Measurements from ENCODE around the gene CMKLR1. TPM values are rescaled to one million over a fixed set of nuclear protein-coding genes. Genes with fewer than 3 reads are reported as not detected.

CMKLR1 gene
- total RNA-seq, 1 donor from 2014 or later, result 0.57 TPM

GRCh38 chr12:108254030-108254429 is 85.1 kb downstream of the CMKLR1 start:
- no peaks in the 10 kb centered on the region for H3K27me3 ChIP-seq (ENCODE audit: insufficient read depth, low read length)
- H3K9me3 ChIP-seq (ENCODE audit: insufficient read depth, low read depth, low read length), result no peaks in the 10 kb centered on the region
- H3K79me2 ChIP-seq (ENCODE audit: insufficient read depth, low read length), result no peaks in the 10 kb centered on the region
- no peaks in the 10 kb centered on the region for H4K20me1 ChIP-seq (ENCODE audit: insufficient read depth, low read length)
- H3K9ac ChIP-seq (ENCODE audit: low read length), result no peak overlapping the region
- DNase-seq (ENCODE audit: low read depth) (no peak), FAIRE-seq (no peak)
- no peaks in the 10 kb centered on the region for H3K4me1 Mint-ChIP-seq (ENCODE audit: low read depth, unreplicated experiment)
- no peak overlapping the region for H2AFZ ChIP-seq (ENCODE audit: low read depth, low read length)
- no peaks in the 10 kb centered on the region for H3K36me3 ChIP-seq (ENCODE audit: insufficient read depth, low read length)
- H3K27ac Mint-ChIP-seq (ENCODE audit: unreplicated experiment), result no peak overlapping the region
- H3K4me1 ChIP-seq (ENCODE audit: insufficient read depth, low read length), result no peaks in the 10 kb centered on the region
- H3K27ac ChIP-seq (ENCODE audit: low read depth, low read length), result no peak overlapping the region
- H3K4me2 ChIP-seq (ENCODE audit: low read length), result no peak overlapping the region
- H3K36me3 Mint-ChIP-seq (ENCODE audit: low read depth, unreplicated experiment), result no peaks in the 10 kb centered on the region
- peaks cover 35% of the 10 kb centered on the region for H3K27me3 Mint-ChIP-seq (ENCODE audit: low read depth, unreplicated experiment)
- TF ChIP-seq EZH2 (IDR thresholded peaks at IDR 0.05; ENCODE audit: insufficient read depth, low read length) (no peak), CTCF (IDR thresholded peaks at IDR 0.05; ENCODE audit: insufficient read depth, low read depth, low read length) (no peak)
- no peaks in the 10 kb centered on the region for H3K9me3 Mint-ChIP-seq (ENCODE audit: unreplicated experiment)
- no peak overlapping the region for H3K4me3 ChIP-seq (ENCODE audit: insufficient read depth, low read depth, low read length)
- H3K4me3 Mint-ChIP-seq (ENCODE audit: unreplicated experiment), result no peak overlapping the region

- H3K9me3 Mint-ChIP-seq (ENCODE audit: unreplicated experiment), result no peaks in the 10 kb centered on the region
- Histone ChIP-seq H3K36me3 (ENCODE audit: insufficient read depth, low read length) (no peaks in the 10 kb centered on the region), H2AFZ (ENCODE audit: low read depth, low read length) (no peak overlapping the region), H3K4me2 (ENCODE audit: low read length) (no peak overlapping the region), H3K9me3 (ENCODE audit: insufficient read depth, low read depth, low read length) (no peaks in the 10 kb centered on the region), H3K4me1 (ENCODE audit: insufficient read depth, low read length) (no peaks in the 10 kb centered on the region), H3K4me3 (ENCODE audit: insufficient read depth, low read depth, low read length) (no peak overlapping the region), H4K20me1 (ENCODE audit: insufficient read depth, low read length) (no peaks in the 10 kb centered on the region), H3K27me3 (ENCODE audit: insufficient read depth, low read length) (no peaks in the 10 kb centered on the region), H3K79me2 (ENCODE audit: insufficient read depth, low read length) (no peaks in the 10 kb centered on the region), H3K9ac (ENCODE audit: low read length) (no peak overlapping the region), H3K27ac (ENCODE audit: low read depth, low read length) (no peak overlapping the region)
- no peak overlapping the region for H3K4me3 Mint-ChIP-seq (ENCODE audit: unreplicated experiment)
- H3K4me1 Mint-ChIP-seq (ENCODE audit: low read depth, unreplicated experiment), result no peaks in the 10 kb centered on the region
- H3K27ac Mint-ChIP-seq (ENCODE audit: unreplicated experiment), result no peak overlapping the region
- H3K27me3 Mint-ChIP-seq (ENCODE audit: low read depth, unreplicated experiment), result peaks cover 37% of the 10 kb centered on the region
- FAIRE-seq (no peak), DNase-seq (ENCODE audit: low read depth) (no peak)
- no peaks in the 10 kb centered on the region for H3K36me3 Mint-ChIP-seq (ENCODE audit: low read depth, unreplicated experiment)
- no peak for TF ChIP-seq CTCF (IDR thresholded peaks at IDR 0.05; ENCODE audit: insufficient read depth, low read depth, low read length)
- no peak for TF ChIP-seq EZH2 (IDR thresholded peaks at IDR 0.05; ENCODE audit: insufficient read depth, low read length)
Measured at GRCh38 chr12:108253540-108253939, 85.6 kb downstream of the CMKLR1 start.

GRCh38 chr12:108252523-108252922 is 86.6 kb downstream of the CMKLR1 start:
- Histone ChIP-seq H2AFZ (ENCODE audit: low read depth, low read length) (no peak overlapping the region), H3K27ac (ENCODE audit: low read depth, low read length) (no peak overlapping the region), H3K4me3 (ENCODE audit: insufficient read depth, low read depth, low read length) (no peak overlapping the region), H3K9ac (ENCODE audit: low read length) (no peak overlapping the region), H4K20me1 (ENCODE audit: insufficient read depth, low read length) (no peaks in the 10 kb centered on the region), H3K36me3 (ENCODE audit: insufficient read depth, low read length) (no peaks in the 10 kb centered on the region), H3K27me3 (ENCODE audit: insufficient read depth, low read length) (no peaks in the 10 kb centered on the region), H3K79me2 (ENCODE audit: insufficient read depth, low read length) (no peaks in the 10 kb centered on the region), H3K4me1 (ENCODE audit: insufficient read depth, low read length) (no peaks in the 10 kb centered on the region), H3K9me3 (ENCODE audit: insufficient read depth, low read depth, low read length) (no peaks in the 10 kb centered on the region), H3K4me2 (ENCODE audit: low read length) (no peak overlapping the region)
- TF ChIP-seq CTCF (IDR thresholded peaks at IDR 0.05; ENCODE audit: insufficient read depth, low read depth, low read length) (no peak), EZH2 (IDR thresholded peaks at IDR 0.05; ENCODE audit: insufficient read depth, low read length) (no peak)
- FAIRE-seq (no peak), DNase-seq (ENCODE audit: low read depth) (no peak)
- H3K4me1 Mint-ChIP-seq (ENCODE audit: low read depth, unreplicated experiment), result no peaks in the 10 kb centered on the region
- H3K27me3 Mint-ChIP-seq (ENCODE audit: low read depth, unreplicated experiment), result peaks cover 40% of the 10 kb centered on the region
- H3K36me3 Mint-ChIP-seq (ENCODE audit: low read depth, unreplicated experiment), result no peaks in the 10 kb centered on the region
- no peak overlapping the region for H3K27ac Mint-ChIP-seq (ENCODE audit: unreplicated experiment)
- H3K9me3 Mint-ChIP-seq (ENCODE audit: unreplicated experiment), result no peaks in the 10 kb centered on the region
- H3K4me3 Mint-ChIP-seq (ENCODE audit: unreplicated experiment), result no peak overlapping the region
